ENCODE results near the gene ELOF1. TPM values are rescaled to one million over a fixed set of nuclear protein-coding genes. Genes with fewer than 3 reads are reported as not detected.
A peak's percentile ranks its signal among the peaks of the same experiment; 100 is the strongest.

The ELOF1 gene
- total and polyA plus RNA-seq, 2 of the 13 experiments (the other 11 are each of a cell fraction or from before 2014, with no cell fraction given), result 14.5 to 43.2 TPM

DNA sequence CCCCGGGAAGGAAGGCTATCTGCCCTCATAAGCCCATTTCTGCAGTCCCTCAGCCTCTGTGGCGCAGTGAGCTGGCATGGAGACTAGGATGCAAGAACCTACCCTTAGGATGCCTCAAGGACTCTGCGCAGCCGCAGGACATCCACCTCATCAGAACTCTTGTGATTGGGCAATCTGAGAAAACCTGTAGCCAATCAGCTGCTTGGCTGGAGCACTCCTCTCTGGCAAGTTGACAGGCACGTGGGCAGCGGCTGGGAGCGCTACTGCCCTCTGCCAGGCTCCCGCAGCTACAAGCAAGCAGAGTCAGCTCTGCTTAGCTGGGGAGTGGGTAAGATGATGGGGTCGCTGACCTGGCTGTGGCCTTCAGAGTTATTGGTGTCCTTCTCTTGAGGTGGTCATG, 28.6 kb downstream of the ELOF1 start (continued):
- TF ChIP-seq, protein P1, sequence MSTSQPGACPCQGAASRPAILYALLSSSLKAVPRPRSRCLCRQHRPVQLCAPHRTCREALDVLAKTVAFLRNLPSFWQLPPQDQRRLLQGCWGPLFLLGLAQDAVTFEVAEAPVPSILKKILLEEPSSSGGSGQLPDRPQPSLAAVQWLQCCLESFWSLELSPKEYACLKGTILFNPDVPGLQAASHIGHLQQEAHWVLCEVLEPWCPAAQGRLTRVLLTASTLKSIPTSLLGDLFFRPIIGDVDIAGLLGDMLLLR (CRISPR knock-in tag; IDR thresholded peaks at IDR 0.05), result no peak; the same call in 1 of the 2 replicates
- TF ChIP-seq FOSL1 (CRISPR knock-in tag; IDR thresholded peaks at IDR 0.05; ENCODE audit: borderline replicate concordance) (no peak), SMYD3 (CRISPR knock-in tag; IDR thresholded peaks at IDR 0.05) (no peak), YEATS2 (CRISPR knock-in tag; IDR thresholded peaks at IDR 0.05; ENCODE audit: borderline replicate concordance) (peak; percentile 83; the same call in 1 of the 2 replicates), KLF11 (CRISPR knock-in tag; IDR thresholded peaks at IDR 0.05) (no peak), KLF9 (CRISPR knock-in tag; IDR thresholded peaks at IDR 0.05; ENCODE audit: low read depth) (no peak), ZSCAN12 (CRISPR knock-in tag; IDR thresholded peaks at IDR 0.05) (no peak), FOXK2 (IDR thresholded peaks at IDR 0.05) (no peak), ZNF451 (CRISPR knock-in tag; IDR thresholded peaks at IDR 0.05) (no peak), PLSCR1 (CRISPR knock-in tag; IDR thresholded peaks at IDR 0.05; ENCODE audit: borderline replicate concordance) (no peak), NFIC (IDR thresholded peaks at IDR 0.05; ENCODE audit: low read length) (no peak), FOXP1 (IDR thresholded peaks at IDR 0.05) (no peak), FOXP1 (CRISPR knock-in tag; IDR thresholded peaks at IDR 0.05) (no peak), ZNF766 (CRISPR knock-in tag; IDR thresholded peaks at IDR 0.05; ENCODE audit: borderline replicate concordance) (0 out of 2 replicates have a peak, but pooled peaks have one; percentile 91)
- TF ChIP-seq, protein P2, sequence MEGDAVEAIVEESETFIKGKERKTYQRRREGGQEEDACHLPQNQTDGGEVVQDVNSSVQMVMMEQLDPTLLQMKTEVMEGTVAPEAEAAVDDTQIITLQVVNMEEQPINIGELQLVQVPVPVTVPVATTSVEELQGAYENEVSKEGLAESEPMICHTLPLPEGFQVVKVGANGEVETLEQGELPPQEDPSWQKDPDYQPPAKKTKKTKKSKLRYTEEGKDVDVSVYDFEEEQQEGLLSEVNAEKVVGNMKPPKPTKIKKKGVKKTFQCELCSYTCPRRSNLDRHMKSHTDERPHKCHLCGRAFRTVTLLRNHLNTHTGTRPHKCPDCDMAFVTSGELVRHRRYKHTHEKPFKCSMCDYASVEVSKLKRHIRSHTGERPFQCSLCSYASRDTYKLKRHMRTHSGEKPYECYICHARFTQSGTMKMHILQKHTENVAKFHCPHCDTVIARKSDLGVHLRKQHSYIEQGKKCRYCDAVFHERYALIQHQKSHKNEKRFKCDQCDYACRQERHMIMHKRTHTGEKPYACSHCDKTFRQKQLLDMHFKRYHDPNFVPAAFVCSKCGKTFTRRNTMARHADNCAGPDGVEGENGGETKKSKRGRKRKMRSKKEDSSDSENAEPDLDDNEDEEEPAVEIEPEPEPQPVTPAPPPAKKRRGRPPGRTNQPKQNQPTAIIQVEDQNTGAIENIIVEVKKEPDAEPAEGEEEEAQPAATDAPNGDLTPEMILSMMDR (CRISPR knock-in tag; IDR thresholded peaks at IDR 0.05), result peak; percentile 81
- TF ChIP-seq, protein P3, sequence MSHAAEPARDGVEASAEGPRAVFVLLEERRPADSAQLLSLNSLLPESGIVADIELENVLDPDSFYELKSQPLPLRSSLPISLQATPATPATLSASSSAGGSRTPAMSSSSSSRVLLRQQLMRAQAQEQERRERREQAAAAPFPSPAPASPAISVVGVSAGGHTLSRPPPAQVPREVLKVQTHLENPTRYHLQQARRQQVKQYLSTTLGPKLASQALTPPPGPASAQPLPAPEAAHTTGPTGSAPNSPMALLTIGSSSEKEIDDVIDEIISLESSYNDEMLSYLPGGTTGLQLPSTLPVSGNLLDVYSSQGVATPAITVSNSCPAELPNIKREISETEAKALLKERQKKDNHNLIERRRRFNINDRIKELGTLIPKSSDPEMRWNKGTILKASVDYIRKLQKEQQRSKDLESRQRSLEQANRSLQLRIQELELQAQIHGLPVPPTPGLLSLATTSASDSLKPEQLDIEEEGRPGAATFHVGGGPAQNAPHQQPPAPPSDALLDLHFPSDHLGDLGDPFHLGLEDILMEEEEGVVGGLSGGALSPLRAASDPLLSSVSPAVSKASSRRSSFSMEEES (CRISPR knock-in tag; IDR thresholded peaks at IDR 0.05), result peak; percentile 65
- TF ChIP-seq, protein P4, sequence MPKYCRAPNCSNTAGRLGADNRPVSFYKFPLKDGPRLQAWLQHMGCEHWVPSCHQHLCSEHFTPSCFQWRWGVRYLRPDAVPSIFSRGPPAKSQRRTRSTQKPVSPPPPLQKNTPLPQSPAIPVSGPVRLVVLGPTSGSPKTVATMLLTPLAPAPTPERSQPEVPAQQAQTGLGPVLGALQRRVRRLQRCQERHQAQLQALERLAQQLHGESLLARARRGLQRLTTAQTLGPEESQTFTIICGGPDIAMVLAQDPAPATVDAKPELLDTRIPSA (CRISPR knock-in tag; IDR thresholded peaks at IDR 0.05; ENCODE audit: borderline replicate concordance), result no peak
- TF ChIP-seq, protein P5, sequence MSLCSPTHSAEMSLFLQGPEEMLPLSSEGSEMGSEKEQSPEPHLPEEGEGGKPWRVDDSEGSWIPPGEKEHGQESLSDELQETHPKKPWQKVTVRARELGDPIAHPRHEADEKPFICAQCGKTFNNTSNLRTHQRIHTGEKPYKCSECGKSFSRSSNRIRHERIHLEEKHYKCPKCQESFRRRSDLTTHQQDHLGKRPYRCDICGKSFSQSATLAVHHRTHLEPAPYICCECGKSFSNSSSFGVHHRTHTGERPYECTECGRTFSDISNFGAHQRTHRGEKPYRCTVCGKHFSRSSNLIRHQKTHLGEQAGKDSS (CRISPR knock-in tag; IDR thresholded peaks at IDR 0.05; ENCODE audit: borderline replicate concordance, low read depth), result no peak
- TF ChIP-seq, protein P6, sequence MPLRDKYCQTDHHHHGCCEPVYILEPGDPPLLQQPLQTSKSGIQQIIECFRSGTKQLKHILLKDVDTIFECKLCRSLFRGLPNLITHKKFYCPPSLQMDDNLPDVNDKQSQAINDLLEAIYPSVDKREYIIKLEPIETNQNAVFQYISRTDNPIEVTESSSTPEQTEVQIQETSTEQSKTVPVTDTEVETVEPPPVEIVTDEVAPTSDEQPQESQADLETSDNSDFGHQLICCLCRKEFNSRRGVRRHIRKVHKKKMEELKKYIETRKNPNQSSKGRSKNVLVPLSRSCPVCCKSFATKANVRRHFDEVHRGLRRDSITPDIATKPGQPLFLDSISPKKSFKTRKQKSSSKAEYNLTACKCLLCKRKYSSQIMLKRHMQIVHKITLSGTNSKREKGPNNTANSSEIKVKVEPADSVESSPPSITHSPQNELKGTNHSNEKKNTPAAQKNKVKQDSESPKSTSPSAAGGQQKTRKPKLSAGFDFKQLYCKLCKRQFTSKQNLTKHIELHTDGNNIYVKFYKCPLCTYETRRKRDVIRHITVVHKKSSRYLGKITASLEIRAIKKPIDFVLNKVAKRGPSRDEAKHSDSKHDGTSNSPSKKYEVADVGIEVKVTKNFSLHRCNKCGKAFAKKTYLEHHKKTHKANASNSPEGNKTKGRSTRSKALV (CRISPR knock-in tag; IDR thresholded peaks at IDR 0.05), result 0 out of 2 replicates have a peak, but pooled peaks have one; percentile 43
- TF ChIP-seq, protein P7, sequence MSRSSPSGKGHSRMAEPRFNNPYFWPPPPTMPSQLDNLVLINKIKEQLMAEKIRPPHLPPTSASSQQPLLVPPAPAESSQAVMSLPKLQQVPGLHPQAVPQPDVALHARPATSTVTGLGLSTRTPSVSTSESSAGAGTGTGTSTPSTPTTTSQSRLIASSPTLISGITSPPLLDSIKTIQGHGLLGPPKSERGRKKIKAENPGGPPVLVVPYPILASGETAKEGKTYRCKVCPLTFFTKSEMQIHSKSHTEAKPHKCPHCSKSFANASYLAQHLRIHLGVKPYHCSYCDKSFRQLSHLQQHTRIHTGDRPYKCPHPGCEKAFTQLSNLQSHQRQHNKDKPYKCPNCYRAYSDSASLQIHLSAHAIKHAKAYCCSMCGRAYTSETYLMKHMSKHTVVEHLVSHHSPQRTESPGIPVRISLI (CRISPR knock-in tag; IDR thresholded peaks at IDR 0.05; ENCODE audit: borderline replicate concordance), result no peak
